H1 (cell line): ENCODE data around the gene WDR91. TPM values are rescaled to one million over a fixed set of nuclear protein-coding genes. Genes with fewer than 3 reads are reported as not detected.

Source experiments
- CTCF ChIA-PET: fragments of 300-600 bp; sonication (Branson Sonifier 250); formaldehyde crosslinking; loops from one replicate; lab custom pipeline; 2021; ENCODE audit not compliant: partially characterized antibody; lab: Charles Lee
- POLR2A ChIA-PET: fragments of 300-600 bp; sonication (Branson Sonifier 250); formaldehyde crosslinking; loops from one replicate; lab custom pipeline; 2021; ENCODE audit warnings: inconsistent platforms; ENCODE audit not compliant: partially characterized antibody; lab: Charles Lee
- DNase-seq, 2 experiments: peaks; one replicate each; pipeline versions ENCODE4 v3.0.0 to v3.0.0-alpha.2; 2010 to 2022; ENCODE audit warnings: low spot score in 2 of 2, low read depth in 1 of 2, mixed read lengths in 1 of 2
- FAIRE-seq: peaks from 2 replicates; lab custom pipeline; 2011; peaks lifted over from hg19 to GRCh38; lab: Jason Lieb, UNC
- H2AFZ ChIP-seq: 2 replicates; pipeline ENCODE4 v1.8.1; 2012; ENCODE audit warnings: low read length, inconsistent platforms
- H2AK5ac ChIP-seq: 2 replicates; pipeline ENCODE4 v1.6.1; 2013; ENCODE audit warnings: low read depth, low read length
- H2BK120ac ChIP-seq: replicated peaks from 2 replicates; pipeline ENCODE3; 2013; ENCODE audit warnings: low read depth, low read length, inconsistent platforms
- H2BK12ac ChIP-seq: 2 replicates; pipeline ENCODE4 v1.6.1; 2013; ENCODE audit warnings: low read depth, low read length
- H2BK15ac ChIP-seq: 2 replicates; pipeline ENCODE4 v1.6.1; 2013; ENCODE audit warnings: low read length
- H2BK20ac ChIP-seq: 2 replicates; pipeline ENCODE4 v1.6.1; 2013; ENCODE audit warnings: low read length
- H2BK5ac ChIP-seq: 2 replicates; pipeline ENCODE4 v1.6.1; 2013; ENCODE audit warnings: low read depth, low read length
- H3K14ac ChIP-seq: 2 replicates; pipeline ENCODE4 v1.6.1; 2013; ENCODE audit warnings: inconsistent platforms; ENCODE audit not compliant: insufficient read length
- H3K18ac ChIP-seq: 2 replicates; pipeline ENCODE4 v1.6.1; 2013; ENCODE audit warnings: low read length; ENCODE audit errors: extremely low read depth
- H3K23ac ChIP-seq: 2 replicates; pipeline ENCODE4 v1.6.1; 2013; ENCODE audit warnings: inconsistent platforms; ENCODE audit not compliant: insufficient read length
- H3K23me2 ChIP-seq: 2 replicates; pipeline ENCODE4 v1.6.1; 2013; ENCODE audit warnings: low read depth, low read length
- H3K27ac ChIP-seq: 2 replicates; pipeline ENCODE4 v1.6.1; 2011; ENCODE audit warnings: low read depth, low read length, inconsistent platforms
- H3K27me3 ChIP-seq, 4 experiments: replicated peaks in 1 of 4; 1 replicate in 1 of 4; 2 replicates in 3 of 4; pipeline versions ENCODE4 v1.6.1 to v1.8.1; 2011 to 2013; ENCODE audit warnings: low read length in 3 of 4, mild to moderate bottlenecking in 3 of 4, inconsistent platforms in 2 of 4, mixed read lengths in 2 of 4, moderate library complexity in 1 of 4; ENCODE audit not compliant: control insufficient read depth in 3 of 4, insufficient read depth in 3 of 4; ENCODE audit errors: extremely low read depth in 1 of 4
- H3K36me3 ChIP-seq, 4 experiments: 2 replicates each; pipeline versions ENCODE4 v1.6.1 to v1.8.1; 2011 to 2013; ENCODE audit warnings: mild to moderate bottlenecking in 4 of 4, low read length in 3 of 4, moderate library complexity in 2 of 4, control low read depth in 1 of 4, inconsistent platforms in 1 of 4; ENCODE audit not compliant: insufficient read depth in 4 of 4, control insufficient read depth in 2 of 4
- H3K4ac ChIP-seq: replicated peaks from 2 replicates; pipeline ENCODE3; 2013; ENCODE audit warnings: low read length, low read depth, mixed read lengths, inconsistent platforms; ENCODE audit not compliant: insufficient read length
- H3K4me1 ChIP-seq, 4 experiments: replicated peaks in 1 of 4; 1 replicate in 1 of 4; 2 replicates in 3 of 4; pipeline versions ENCODE4 v1.6.1 to v1.8.1; 2011 to 2013; ENCODE audit warnings: low read length in 3 of 4, inconsistent platforms in 2 of 4, mixed read lengths in 1 of 4; ENCODE audit not compliant: insufficient read depth in 4 of 4, control insufficient read depth in 3 of 4
- H3K4me2 ChIP-seq, 2 experiments: 2 replicates each; pipeline versions ENCODE4 v1.6.1 to v1.8.1; 2011 to 2013; ENCODE audit warnings: low read depth in 2 of 2, low read length in 2 of 2, control low read depth in 1 of 2, inconsistent platforms in 1 of 2, mild to moderate bottlenecking in 1 of 2; ENCODE audit not compliant: insufficient read depth in 1 of 2
- H3K4me3 ChIP-seq, 4 experiments: fragments of 200-600, 300-600 bp in 1 of 4; sonication (generic), shearing (Covaris generic), sonication (Bioruptor Twin) in 1 of 4; 2 replicates each; pipeline versions ENCODE4 v1.5.1 to v1.8.1; 2011 to 2016; ENCODE audit warnings: low read length in 4 of 4, low read depth in 3 of 4, control low read depth in 2 of 4, inconsistent platforms in 2 of 4, mild to moderate bottlenecking in 2 of 4, mixed read lengths in 1 of 4, moderate library complexity in 1 of 4; ENCODE audit not compliant: insufficient read depth in 2 of 4; ENCODE audit errors: extremely low read depth in 1 of 4
- H3K56ac ChIP-seq: replicated peaks from 2 replicates; pipeline ENCODE3; 2013; ENCODE audit warnings: low read depth, mild to moderate bottlenecking, mixed read lengths, low read length, inconsistent platforms; ENCODE audit not compliant: insufficient read length
- H3K79me1 ChIP-seq: 2 replicates; pipeline ENCODE4 v1.6.1; 2013; ENCODE audit warnings: low read depth, low read length, control low read depth
- H3K79me2 ChIP-seq, 2 experiments: 2 replicates each; pipeline versions ENCODE4 v1.6.1 to v1.8.1; 2012 to 2013; ENCODE audit warnings: low read length in 2 of 2, mild to moderate bottlenecking in 2 of 2, inconsistent platforms in 1 of 2; ENCODE audit not compliant: insufficient read depth in 2 of 2, control insufficient read depth in 1 of 2
- H3K9ac ChIP-seq, 4 experiments: replicated peaks in 1 of 4; 1 replicate in 1 of 4; 2 replicates in 3 of 4; pipeline versions ENCODE4 v1.6.1 to v1.8.1; 2011 to 2013; ENCODE audit warnings: low read depth in 3 of 4, low read length in 3 of 4, control low read depth in 2 of 4, mild to moderate bottlenecking in 2 of 4, moderate library complexity in 2 of 4, inconsistent platforms in 1 of 4; ENCODE audit errors: extremely low read depth in 1 of 4
- H3K9me3 ChIP-seq, 2 experiments: 2 replicates each; pipeline versions ENCODE4 v1.6.1 to v1.8.1; 2012 to 2013; ENCODE audit warnings: mild to moderate bottlenecking in 2 of 2, moderate library complexity in 2 of 2, control low read depth in 1 of 2, inconsistent platforms in 1 of 2, low read depth in 1 of 2, low read length in 1 of 2, mixed read lengths in 1 of 2; ENCODE audit not compliant: insufficient read depth in 2 of 2
- H4K20me1 ChIP-seq, 2 experiments: replicated peaks in 1 of 2; 2 replicates each; pipeline versions ENCODE3 to v1.8.1; 2011 to 2013; ENCODE audit warnings: inconsistent platforms in 2 of 2, low read length in 2 of 2, mild to moderate bottlenecking in 1 of 2; ENCODE audit not compliant: insufficient read depth in 2 of 2, control insufficient read depth in 1 of 2
- H4K5ac ChIP-seq: 2 replicates; pipeline ENCODE4 v1.6.1; 2013; ENCODE audit warnings: low read length, low read depth, mixed read lengths, inconsistent platforms; ENCODE audit not compliant: insufficient read length
- H4K8ac ChIP-seq: 2 replicates; pipeline ENCODE4 v1.8.0; 2013; ENCODE audit warnings: mild to moderate bottlenecking, moderate library complexity, low read length, inconsistent platforms; ENCODE audit not compliant: insufficient read depth; ENCODE audit errors: extremely low read depth
- H4K91ac ChIP-seq: replicated peaks from 2 replicates; pipeline ENCODE3; 2013; ENCODE audit warnings: low read length, mixed read lengths, inconsistent platforms; ENCODE audit not compliant: insufficient read length
- ASH2L ChIP-seq: fragments of 200-600, 300-600 bp; sonication (generic); IDR thresholded peaks from one replicate; pipeline ENCODE4 v1.7.1; 2017; ENCODE audit warnings: low read length
- ATF2 ChIP-seq: IDR thresholded peaks from 2 replicates; pipeline ENCODE4 v1.6.1; 2012; ENCODE audit warnings: low read length, inconsistent platforms
- CHD2 ChIP-seq: IDR thresholded peaks from 2 replicates; pipeline ENCODE4 v1.6.1; 2012; ENCODE audit warnings: low read length, improper control_type of control experiment
- CREB1 ChIP-seq: IDR thresholded peaks from 2 replicates; pipeline ENCODE4 v1.6.1; 2012; ENCODE audit warnings: inconsistent platforms
- FOSL1 ChIP-seq: IDR thresholded peaks from 2 replicates; pipeline ENCODE4 v1.6.1; 2011; ENCODE audit warnings: mild to moderate bottlenecking, low read depth, low read length, moderate library complexity; ENCODE audit not compliant: insufficient read depth
- MAX ChIP-seq: IDR thresholded peaks from 2 replicates; pipeline ENCODE4 v1.6.1; 2012; ENCODE audit warnings: inconsistent platforms
- NRF1 ChIP-seq: IDR thresholded peaks from 2 replicates; pipeline ENCODE4 v1.6.1; 2011; ENCODE audit warnings: mild to moderate bottlenecking, low read depth, low read length, improper control_type of control experiment
- PHF8 ChIP-seq: fragments of 200-600 bp; sonication (generic); conservative IDR thresholded peaks from 2 replicates; pipeline ENCODE4 v1.7.1; 2012; ENCODE audit warnings: low read depth, mild to moderate bottlenecking, inconsistent platforms, low read length, moderate library complexity
- RBBP5 ChIP-seq: IDR thresholded peaks from 2 replicates; pipeline ENCODE4 v1.7.1; 2012; ENCODE audit warnings: low read depth, mild to moderate bottlenecking, inconsistent platforms, low read length, moderate library complexity, borderline replicate concordance
- SP1 ChIP-seq: IDR thresholded peaks from 2 replicates; pipeline ENCODE4 v1.6.1; 2011; ENCODE audit warnings: low read depth, low read length
- SP4 ChIP-seq: IDR thresholded peaks from 2 replicates; pipeline ENCODE4 v1.6.1; 2012; ENCODE audit warnings: low read length, inconsistent platforms
- WGBS, 2 experiments: shearing (Covaris generic) in 1 of 2; methylation state at CpG; one replicate each; pipeline versions ENCODE4 v1.1.6 to v1.1.7; 2013 to 2015; ENCODE audit warnings: low lambda C conversion rate in 2 of 2, mixed read lengths in 2 of 2, inconsistent platforms in 1 of 2, low coverage in 1 of 2, missing lambda C conversion rate in 1 of 2; ENCODE audit not compliant: insufficient replicate concordance in 2 of 2, insufficient coverage in 1 of 2, insufficient read length in 1 of 2; ENCODE audit errors: extremely low coverage in 1 of 2, missing lambda C conversion rate in 1 of 2; 5-methylcytosine and 5-hydroxymethylcytosine counted together
- polyA plus RNA-seq, 7 experiments: library from polyadenylated mRNA; depleted of rRNA in 3 of 7; stranded (reverse) in 5 of 7; unstranded in 2 of 7; fragments of >200 nt in 5 of 7; fragments of 200-250 nt in 2 of 7; gene quantifications; 1 replicate in 5 of 7; 2 replicates in 1 of 7; 4 replicates in 1 of 7; pipeline versions ENCODE4 v1.2.1 to v1.2.3, GENCODE V29; 2011 to 2013; ENCODE audit warnings: missing spikeins in 2 of 7, mixed read lengths in 2 of 7
- total RNA-seq: library from RNA; stranded (reverse); fragmentation: NEBNext Ultra II Directional; extraction: Animal tissue kit (Norgen Biotek cat#: 25700); gene quantifications from 2 replicates; pipeline ENCODE4 v1.2.1, GENCODE V29; 2021

Gene WDR91
- total and polyA plus RNA-seq, 2 of the 8 experiments (the other 6 are each of a cell fraction or from before 2014, with no cell fraction given) = 8.2 to 14.7 TPM

DNA sequence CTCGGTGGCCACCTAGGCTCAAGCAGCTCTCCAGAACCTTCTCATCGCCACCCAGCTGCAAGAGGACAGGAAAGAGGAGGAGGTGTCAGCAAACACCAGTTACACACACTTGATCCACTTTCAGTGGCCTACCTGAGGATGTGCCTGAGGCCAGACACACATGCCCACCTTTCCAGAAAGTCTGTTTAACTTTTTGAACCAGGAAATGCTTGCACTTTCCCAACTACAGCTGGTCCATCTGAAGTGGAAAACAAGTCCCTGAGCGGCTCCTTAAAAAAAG, 25.1 kb downstream of the WDR91 start:
- Histone ChIP-seq H3K79me1 (no peaks in the 10 kb centered on the region), H2AK5ac (no peak overlapping the region), H4K20me1 (no peaks in the 10 kb centered on the region), H2AFZ (no peak overlapping the region), H3K4ac (no peak overlapping the region), H2BK5ac (no peak overlapping the region), H3K23ac (no peak overlapping the region), H2BK15ac (no peak overlapping the region), H3K56ac (no peak overlapping the region), H3K27ac (no peak overlapping the region), H3K4me3 (no peak overlapping the region), H3K27me3 (no peaks in the 10 kb centered on the region), H3K4me2 (no peak overlapping the region), H3K18ac (no peak overlapping the region), H3K4me1 (no peaks in the 10 kb centered on the region), H3K23me2 (no peaks in the 10 kb centered on the region), H4K91ac (no peak overlapping the region), H3K14ac (no peak overlapping the region), H2BK12ac (no peak overlapping the region), H3K79me2 (no peaks in the 10 kb centered on the region), H4K5ac (no peak overlapping the region), H4K8ac (no peak overlapping the region), H2BK20ac (no peak overlapping the region), H3K36me3 (peaks cover 0 to 9% (median 2%) of the 10 kb centered on the region in 4 experiments; a peak in 5 of 8 replicates), H3K9ac (no peak overlapping the region), H2BK120ac (no peak overlapping the region), H3K9me3 (peaks cover 9 to 16% of the 10 kb centered on the region in 2 experiments)
- POLR2A ChIA-PET = interaction anchor here (0.6 kb wide), 1 partner anchor 21 kb away, joined by 3 read pairs; no protein-coding TSS in a partner anchor
- no peak for DNase-seq
- WGBS, 2 experiments = 92% methylated on average over 3 of the region's 3 CpGs; no CpG with 5 or more reads in 1 of the 2 experiments
- TF ChIP-seq SP1 (no peak), ASH2L (no peak), PHF8 (no peak), CREB1 (no peak), NRF1 (no peak), MAX (no peak), FOSL1 (no peak), SP4 (no peak), RBBP5 (no peak), CHD2 (no peak), ATF2 (no peak)
- CTCF ChIA-PET = interaction anchor here (0.7 to 1.6 kb wide), 2 partner anchors 52 to 53 kb away, joined by 3 read pairs; no protein-coding TSS in a partner anchor
- no peak for FAIRE-seq
